ENCODE measurements around the gene APEH. TPM values are rescaled to one million over a fixed set of nuclear protein-coding genes. Genes with fewer than 3 reads are reported as not detected.

Gene APEH
- total and polyA plus RNA-seq, 2 of the 13 experiments (the other 11 are each of a cell fraction or from before 2014, with no cell fraction given): 116 to 130 TPM

DNA sequence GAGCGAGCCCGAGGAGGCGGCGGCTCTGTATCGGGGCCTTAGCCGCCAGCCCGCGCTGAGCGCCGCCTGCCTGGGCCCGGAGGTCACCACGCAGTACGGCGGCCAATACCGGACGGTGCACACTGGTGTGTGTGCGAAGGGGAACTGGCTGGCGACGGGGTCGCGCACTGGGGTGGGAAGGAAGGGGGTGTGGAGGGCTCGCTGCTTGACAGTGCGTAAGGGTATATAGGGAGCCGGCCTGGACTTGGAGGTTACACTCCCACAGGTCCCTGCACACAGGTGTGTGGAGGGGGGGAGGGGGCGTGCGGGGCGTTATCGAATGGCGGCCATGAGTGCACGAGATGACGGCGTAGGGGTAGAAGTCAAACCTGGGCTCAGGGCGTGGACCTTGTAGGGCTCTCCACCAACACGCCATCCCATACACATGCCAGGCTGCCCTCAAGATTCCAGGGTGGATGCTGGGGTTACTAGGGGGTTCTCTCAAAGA, 389 bp downstream of the APEH start (continued):
- TF ChIP-seq ZFP91 (CRISPR knock-in tag; IDR thresholded peaks at IDR 0.05; ENCODE audit: borderline replicate concordance): peak; percentile 44; the same call in 1 of the 2 replicates
- TF ChIP-seq, protein P1, sequence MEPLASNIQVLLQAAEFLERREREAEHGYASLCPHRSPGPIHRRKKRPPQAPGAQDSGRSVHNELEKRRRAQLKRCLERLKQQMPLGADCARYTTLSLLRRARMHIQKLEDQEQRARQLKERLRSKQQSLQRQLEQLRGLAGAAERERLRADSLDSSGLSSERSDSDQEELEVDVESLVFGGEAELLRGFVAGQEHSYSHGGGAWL (CRISPR knock-in tag; IDR thresholded peaks at IDR 0.05): 0 out of 2 replicates have a peak, but pooled peaks have one; percentile 27
- TF ChIP-seq ZNF138 (CRISPR knock-in tag; IDR thresholded peaks at IDR 0.05; ENCODE audit: low read depth): peak; percentile 31; the same call in 1 of the 2 replicates
- no peak for TF ChIP-seq PHB2 (IDR thresholded peaks at IDR 0.05; ENCODE audit: partially characterized antibody)
- TF ChIP-seq SRY (CRISPR knock-in tag; IDR thresholded peaks at IDR 0.05): peak; percentile 55; the same call in 1 of the 2 replicates
- peak; percentile 71 for TF ChIP-seq HNRNPK (IDR thresholded peaks at IDR 0.05; ENCODE audit: low read depth, low read length, poor library complexity, severe bottlenecking)
- no peak for TF ChIP-seq ZNF761 (CRISPR knock-in tag; conservative IDR thresholded peaks at IDR 0.05)
- TF ChIP-seq CREBL2 (CRISPR knock-in tag; IDR thresholded peaks at IDR 0.05; ENCODE audit: borderline replicate concordance): peak; percentile 36; the same call in 1 of the 2 replicates
- TF ChIP-seq ZNF780A (CRISPR knock-in tag; IDR thresholded peaks at IDR 0.05): no peak
- 0 out of 2 replicates have a peak, but pooled peaks have one; percentile 75 for TF ChIP-seq REXO4 (CRISPR knock-in tag; IDR thresholded peaks at IDR 0.05; ENCODE audit: borderline replicate concordance)
- TF ChIP-seq ZNF749 (CRISPR knock-in tag; IDR thresholded peaks at IDR 0.05; ENCODE audit: borderline replicate concordance): 0 out of 2 replicates have a peak, but pooled peaks have one; percentile 5
- peak; percentile 24; the same call in 1 of the 2 replicates for TF ChIP-seq ZNF331 (CRISPR knock-in tag; IDR thresholded peaks at IDR 0.05)
- TF ChIP-seq, protein P2, sequence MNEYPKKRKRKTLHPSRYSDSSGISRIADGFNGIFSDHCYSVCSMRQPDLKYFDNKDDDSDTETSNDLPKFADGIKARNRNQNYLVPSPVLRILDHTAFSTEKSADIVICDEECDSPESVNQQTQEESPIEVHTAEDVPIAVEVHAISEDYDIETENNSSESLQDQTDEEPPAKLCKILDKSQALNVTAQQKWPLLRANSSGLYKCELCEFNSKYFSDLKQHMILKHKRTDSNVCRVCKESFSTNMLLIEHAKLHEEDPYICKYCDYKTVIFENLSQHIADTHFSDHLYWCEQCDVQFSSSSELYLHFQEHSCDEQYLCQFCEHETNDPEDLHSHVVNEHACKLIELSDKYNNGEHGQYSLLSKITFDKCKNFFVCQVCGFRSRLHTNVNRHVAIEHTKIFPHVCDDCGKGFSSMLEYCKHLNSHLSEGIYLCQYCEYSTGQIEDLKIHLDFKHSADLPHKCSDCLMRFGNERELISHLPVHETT (CRISPR knock-in tag; conservative IDR thresholded peaks at IDR 0.05): no peak
- TF ChIP-seq, protein P3, sequence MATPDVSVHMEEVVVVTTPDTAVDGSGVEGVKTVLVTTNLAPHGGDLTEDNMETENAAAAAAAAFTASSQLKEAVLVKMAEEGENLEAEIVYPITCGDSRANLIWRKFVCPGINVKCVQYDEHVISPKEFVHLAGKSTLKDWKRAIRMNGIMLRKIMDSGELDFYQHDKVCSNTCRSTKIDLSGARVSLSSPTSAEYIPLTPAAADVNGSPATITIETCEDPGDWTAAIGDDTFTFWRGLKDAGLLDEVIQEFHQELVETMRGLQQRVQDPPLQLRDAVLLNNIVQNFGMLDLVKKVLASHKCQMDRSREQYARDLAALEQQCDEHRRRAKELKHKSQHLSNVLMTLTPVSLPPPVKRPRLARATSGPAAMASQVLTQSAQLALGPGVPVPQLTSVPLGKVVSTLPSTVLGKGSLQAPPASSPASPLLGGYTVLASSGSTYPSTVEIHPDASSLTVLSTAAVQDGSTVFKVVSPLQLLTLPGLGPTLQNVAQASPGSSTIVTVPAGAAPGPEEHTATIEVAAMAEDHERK (CRISPR knock-in tag; IDR thresholded peaks at IDR 0.05; ENCODE audit: low read depth): no peak
- TF ChIP-seq DZIP1 (CRISPR knock-in tag; IDR thresholded peaks at IDR 0.05): 0 out of 2 replicates have a peak, but pooled peaks have one; percentile 70
- TF ChIP-seq ZNF260 (CRISPR knock-in tag; IDR thresholded peaks at IDR 0.05; ENCODE audit: borderline replicate concordance, low read depth): no peak
- 0 out of 2 replicates have a peak, but pooled peaks have one; percentile 5 for TF ChIP-seq GATA4 (IDR thresholded peaks at IDR 0.05; ENCODE audit: borderline replicate concordance, low read depth)
- no peak; the same call in 1 of the 2 replicates for TF ChIP-seq ARID2 (CRISPR knock-in tag; IDR thresholded peaks at IDR 0.05; ENCODE audit: borderline replicate concordance)
- TF ChIP-seq STAG1 (CRISPR knock-in tag; IDR thresholded peaks at IDR 0.05): 0 out of 2 replicates have a peak, but pooled peaks have one; percentile 11
- TF ChIP-seq FOXO1 (CRISPR knock-in tag; IDR thresholded peaks at IDR 0.05): 0 out of 2 replicates have a peak, but pooled peaks have one; percentile 13
- TF ChIP-seq GATAD1 (CRISPR knock-in tag; IDR thresholded peaks at IDR 0.05): peak; percentile 41; the same call in 1 of the 2 replicates
